GM10266 (cell line): ENCODE measurements around the gene STUB1.
"Not testable (repeated sequence)": the region's sequence is repeated elsewhere in the genome, so short reads cannot be mapped to it uniquely, and the experiment has no call there.

Experiments used
- DNase-seq: peaks from one replicate; pipeline ENCODE4 v3.0.0; 2012; ENCODE audit errors: extremely low spot score
- TF ChIP-seq, protein P1 (sequence below): IDR thresholded peaks from 2 replicates; pipeline ENCODE4 v1.5.1; 2012; ENCODE audit warnings: mild to moderate bottlenecking, low read depth; ENCODE audit not compliant: control insufficient read depth, insufficient read depth; ENCODE audit errors: missing control alignments

STUB1 gene

DNA sequence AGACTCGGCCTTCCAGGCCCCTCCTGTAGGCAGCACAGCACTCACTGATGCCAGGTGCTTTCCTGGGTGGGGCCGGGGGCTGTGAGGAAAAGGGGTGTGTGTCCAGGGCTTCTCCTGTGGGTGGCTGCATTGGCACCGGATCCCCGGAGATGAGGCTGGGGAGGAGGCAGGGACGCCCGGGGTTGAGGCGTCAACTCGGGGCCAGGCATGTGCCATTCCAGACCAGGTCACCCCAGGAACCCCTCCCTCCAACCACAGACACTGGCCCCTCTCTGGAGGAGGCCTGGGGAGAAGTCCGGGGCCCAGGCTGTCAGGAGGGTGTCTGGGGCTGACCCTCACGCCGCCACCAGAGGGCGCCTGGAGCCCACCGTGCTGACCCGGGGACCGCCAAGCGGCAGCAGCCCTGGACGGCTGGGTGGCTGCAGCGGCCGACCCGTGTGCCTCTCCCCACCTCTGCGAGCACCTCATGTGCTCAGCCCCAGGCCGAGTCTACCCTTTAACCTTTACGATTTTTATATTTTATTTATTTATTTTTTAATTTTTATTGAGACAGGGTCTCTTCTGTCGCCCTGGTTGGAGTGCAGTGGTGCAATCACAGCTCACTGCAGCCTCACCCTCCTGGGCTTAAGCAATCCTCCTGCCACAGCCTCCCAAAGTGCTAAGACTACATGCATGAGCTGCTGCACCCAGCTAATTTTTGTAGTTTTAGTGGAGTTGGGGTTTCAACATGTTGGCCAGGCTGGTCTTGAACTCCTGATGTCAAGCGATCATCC, 31.5 kb downstream of the STUB1 start:
- DNase-seq: peak; percentile 95
- TF ChIP-seq, protein P1, sequence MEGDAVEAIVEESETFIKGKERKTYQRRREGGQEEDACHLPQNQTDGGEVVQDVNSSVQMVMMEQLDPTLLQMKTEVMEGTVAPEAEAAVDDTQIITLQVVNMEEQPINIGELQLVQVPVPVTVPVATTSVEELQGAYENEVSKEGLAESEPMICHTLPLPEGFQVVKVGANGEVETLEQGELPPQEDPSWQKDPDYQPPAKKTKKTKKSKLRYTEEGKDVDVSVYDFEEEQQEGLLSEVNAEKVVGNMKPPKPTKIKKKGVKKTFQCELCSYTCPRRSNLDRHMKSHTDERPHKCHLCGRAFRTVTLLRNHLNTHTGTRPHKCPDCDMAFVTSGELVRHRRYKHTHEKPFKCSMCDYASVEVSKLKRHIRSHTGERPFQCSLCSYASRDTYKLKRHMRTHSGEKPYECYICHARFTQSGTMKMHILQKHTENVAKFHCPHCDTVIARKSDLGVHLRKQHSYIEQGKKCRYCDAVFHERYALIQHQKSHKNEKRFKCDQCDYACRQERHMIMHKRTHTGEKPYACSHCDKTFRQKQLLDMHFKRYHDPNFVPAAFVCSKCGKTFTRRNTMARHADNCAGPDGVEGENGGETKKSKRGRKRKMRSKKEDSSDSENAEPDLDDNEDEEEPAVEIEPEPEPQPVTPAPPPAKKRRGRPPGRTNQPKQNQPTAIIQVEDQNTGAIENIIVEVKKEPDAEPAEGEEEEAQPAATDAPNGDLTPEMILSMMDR: peak; percentile 95

DNA sequence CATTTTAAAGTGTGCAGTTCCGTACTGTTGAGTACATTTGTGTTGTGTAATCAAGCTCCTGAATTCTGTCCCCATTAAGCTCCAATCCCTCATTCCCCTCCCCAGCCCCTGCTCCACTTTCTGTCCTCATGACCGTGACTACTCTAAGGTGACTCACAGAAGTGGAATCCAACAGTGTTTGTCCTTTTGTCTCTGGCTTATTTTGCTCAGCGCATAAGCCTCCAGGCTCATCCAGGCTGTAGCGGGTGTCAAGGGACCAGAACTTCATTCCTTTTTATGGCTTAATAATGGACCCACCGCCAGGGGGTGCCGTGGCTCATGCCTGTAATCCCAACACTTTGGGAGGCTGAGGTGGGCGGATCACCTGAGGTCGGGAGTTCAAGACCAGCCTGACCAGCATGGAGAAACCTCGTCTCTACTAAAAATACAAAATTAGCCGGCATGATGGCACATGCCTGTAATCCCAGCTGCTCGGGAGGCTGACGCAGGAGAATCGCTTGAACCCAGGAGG, 32.6 kb downstream of the STUB1 start:
- TF ChIP-seq, protein P1: peak; percentile 38
- not testable (repeated sequence) for DNase-seq

DNA sequence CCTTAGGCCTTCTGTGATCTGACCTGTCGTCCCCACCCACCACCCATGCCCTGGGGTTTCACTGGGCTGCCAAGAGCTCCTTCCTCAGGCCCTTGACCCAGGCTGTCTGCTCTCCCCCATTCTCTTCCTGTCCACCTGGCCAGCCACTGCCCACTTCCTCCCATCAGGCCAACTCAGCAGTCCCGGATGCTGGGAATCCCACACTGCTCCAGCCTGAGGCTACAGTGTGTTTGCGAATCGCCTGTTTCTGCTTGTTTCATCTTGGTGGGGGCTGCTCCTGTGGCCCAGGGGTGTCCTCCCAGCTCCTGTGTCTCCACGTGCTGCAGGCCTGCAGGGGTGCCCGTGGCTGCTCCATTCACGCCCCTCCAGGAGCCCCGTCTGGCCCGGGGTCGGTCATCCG, 33.9 kb downstream of the STUB1 start:
- TF ChIP-seq, protein P1: no peak
- no peak for DNase-seq

DNA sequence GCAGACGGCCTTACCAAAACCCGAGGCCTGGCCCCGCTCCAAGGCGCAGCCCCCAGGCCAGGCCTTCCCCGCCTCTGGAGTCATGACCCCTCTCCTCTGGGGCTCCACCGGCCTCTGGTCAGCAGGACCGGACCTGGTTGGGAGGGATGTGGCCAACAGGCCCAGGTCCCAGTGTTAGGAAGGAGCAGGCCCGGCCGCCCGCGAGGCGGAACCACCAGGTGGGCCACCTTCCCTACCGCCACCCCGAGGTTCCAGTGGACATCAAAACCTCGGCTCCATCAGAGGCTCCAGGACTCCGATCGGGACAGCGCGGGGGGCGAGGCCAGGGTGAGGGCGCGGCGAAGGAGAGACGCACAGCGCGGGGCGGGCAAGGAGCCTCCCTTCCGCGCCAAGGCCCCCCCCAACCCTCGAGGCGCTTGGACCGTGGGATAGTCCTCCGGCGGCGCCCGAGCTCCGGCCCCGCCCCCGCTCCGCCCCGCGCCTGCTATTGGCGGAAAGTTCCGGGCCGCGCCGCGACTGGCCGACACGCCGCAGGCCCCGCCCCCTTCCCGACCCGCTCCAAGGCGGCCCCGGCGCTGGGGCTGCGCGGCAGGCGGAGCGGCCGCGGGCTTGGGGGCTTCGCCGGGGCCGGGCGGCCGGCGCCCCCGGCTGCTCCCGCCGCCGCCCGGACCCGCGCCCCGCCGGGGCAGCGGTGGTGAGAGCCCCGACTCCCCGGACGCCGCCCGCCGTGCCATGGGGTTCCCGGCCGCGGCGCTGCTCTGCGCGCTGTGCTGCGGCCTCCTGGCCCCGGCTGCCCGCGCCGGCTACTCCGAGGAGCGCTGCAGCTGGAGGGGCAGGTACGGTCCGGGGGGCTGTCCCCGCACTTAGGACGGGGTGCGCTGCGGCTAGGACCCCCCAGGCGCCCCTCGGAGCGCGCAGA, 34.6 kb downstream of the STUB1 start, which contains the start of gene METRN:
Gene METRN, plus strand, starts transcription at position 561 of the 919 bp plus-strand sequence. Its CDS starts 172 bp downstream, at position 733.
- TF ChIP-seq, protein P1: no peak
- DNase-seq: peak; percentile 98

DNA sequence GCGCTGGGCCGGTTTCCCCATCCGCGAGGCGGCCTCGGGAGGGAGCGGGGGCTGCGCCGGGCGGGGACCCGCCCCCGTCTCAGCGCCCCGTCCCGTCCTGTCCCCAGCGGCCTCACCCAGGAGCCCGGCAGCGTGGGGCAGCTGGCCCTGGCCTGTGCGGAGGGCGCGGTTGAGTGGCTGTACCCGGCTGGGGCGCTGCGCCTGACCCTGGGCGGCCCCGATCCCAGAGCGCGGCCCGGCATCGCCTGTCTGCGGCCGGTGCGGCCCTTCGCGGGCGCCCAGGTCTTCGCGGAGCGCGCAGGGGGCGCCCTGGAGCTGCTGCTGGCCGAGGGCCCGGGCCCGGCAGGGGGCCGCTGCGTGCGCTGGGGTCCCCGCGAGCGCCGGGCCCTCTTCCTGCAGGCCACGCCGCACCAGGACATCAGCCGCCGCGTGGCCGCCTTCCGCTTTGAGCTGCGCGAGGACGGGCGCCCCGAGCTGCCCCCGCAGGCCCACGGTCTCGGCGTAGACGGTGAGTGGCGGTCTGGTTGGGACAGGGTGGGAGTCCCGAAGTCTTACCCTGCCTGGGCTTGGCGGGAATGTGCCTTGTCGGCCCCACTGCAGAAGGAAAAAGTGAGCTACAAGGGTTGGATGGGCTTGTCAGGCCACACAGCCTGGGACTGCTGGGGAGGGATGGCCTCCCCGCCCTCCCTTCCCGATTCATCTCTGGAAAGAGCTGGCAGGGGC, 35.4 kb downstream of the STUB1 start:
- TF ChIP-seq, protein P1: no peak
- DNase-seq: peak; percentile 72

DNA sequence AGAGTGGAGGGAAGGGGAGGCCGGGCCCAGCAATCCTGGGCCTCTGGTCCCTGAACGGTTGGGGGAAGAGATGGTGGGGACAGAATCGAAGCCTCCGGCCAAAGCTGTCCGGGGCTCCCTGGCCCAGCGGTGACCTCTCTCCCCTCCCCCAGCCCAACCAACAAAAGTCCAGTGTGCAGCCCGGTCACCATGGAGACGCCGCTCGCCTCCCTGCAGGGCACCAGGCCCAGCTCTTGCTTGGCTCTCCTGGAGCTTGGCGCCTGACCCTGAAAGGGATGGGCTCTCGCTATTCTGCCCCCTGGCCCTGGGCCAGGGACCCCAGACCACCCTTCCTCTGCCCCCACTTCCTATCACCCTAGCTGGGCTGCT, 36.0 kb downstream of the STUB1 start:
- TF ChIP-seq, protein P1: no peak
- DNase-seq: no peak
